NCI-H1417 (cell line): ENCODE results near the gene LEMD2.
A peak's percentile ranks its signal among the peaks of the same experiment; 100 is the strongest.
"Not testable (repeated sequence)": the region's sequence is repeated elsewhere in the genome, so short reads cannot be mapped to it uniquely, and the experiment has no call there.

Source experiments
- DNase-seq, 3 experiments: peaks; one replicate each; lab custom pipeline; 2025; lab: John Stamatoyannopoulos, UW

LEMD2 gene

DNA sequence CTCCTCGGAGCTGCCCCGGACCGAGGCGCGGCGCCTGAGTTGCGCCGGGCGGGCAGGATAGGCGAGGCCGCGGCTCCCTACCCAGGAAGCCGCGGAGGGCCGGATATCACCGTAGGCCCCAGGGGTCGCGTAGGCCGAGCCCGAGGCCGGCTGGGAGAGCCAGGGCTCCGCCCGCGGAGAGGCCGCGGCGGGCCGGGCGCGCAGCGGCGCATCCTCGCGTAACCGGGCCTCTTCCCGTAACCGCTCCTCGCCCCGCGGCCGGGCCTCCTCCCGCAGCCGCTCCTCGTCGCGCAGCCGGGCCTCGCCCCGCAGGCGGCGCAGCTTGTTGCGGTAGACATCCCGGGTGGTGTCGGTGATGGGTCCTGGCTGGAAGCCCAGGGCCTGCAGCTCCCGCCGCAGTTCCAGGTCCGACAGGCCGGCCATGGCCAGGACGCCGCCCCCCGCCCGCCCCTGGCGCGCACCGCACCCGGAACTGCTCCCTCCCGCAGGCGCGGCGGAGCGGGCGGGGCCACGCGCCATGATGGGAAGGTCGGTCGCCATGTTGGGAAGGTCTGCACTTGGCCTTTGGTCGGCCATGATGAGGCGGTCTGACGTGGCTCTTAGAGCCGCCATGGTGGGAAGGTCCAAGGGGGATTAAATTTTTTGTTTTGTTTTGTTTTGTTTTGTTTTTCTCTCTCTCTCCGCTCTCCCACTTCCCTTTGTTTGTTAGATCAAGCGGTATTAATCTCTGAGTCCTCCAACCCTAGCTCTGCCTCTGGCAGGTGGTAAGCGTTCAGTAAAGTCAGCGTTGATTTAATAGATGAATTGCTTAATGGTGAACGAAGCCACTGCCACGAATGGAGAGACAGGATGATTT is at the start of gene LEMD2:
Gene LEMD2 (minus strand): TSS at position 437 of the 856 bp plus-strand sequence. CDS start 14 bp downstream, at position 423.
- peak; percentile 93 to 95 (median 94) for DNase-seq

DNA sequence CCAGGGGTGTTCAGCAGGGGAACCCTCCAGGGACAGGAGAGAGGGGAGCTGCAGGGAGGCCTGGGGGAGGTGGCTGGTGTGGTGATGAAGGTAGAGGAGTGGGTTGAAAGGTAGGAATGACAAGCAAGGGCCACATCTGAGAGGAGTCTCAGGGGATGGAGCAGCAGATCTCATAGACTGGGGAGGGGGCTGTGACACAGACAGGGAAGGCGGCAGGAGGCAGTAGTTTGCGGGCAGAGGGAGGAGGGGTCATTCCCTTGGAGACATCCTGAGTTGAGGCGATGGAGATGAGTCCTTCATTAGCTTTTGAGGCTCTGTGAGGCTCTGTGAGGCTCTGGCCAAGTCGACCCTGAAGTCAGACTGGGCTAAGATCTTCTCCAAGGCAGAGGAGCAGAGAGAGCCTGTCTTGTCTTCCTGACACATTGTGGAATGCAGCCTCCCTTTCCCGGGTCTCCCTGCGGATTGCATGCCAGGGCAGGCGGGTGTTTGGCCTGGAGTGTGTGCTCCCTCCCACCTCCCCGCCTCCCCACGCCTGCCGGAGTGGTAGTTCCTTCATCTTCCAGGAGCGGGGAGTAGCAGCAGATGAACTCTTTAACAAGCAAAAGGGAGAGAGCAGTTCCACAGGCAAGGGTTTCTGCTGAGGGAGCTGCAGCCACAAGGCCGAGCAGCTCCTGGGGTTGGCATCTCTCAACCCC is 49.2 kb upstream of the LEMD2 start:
- DNase-seq, result no peak

DNA sequence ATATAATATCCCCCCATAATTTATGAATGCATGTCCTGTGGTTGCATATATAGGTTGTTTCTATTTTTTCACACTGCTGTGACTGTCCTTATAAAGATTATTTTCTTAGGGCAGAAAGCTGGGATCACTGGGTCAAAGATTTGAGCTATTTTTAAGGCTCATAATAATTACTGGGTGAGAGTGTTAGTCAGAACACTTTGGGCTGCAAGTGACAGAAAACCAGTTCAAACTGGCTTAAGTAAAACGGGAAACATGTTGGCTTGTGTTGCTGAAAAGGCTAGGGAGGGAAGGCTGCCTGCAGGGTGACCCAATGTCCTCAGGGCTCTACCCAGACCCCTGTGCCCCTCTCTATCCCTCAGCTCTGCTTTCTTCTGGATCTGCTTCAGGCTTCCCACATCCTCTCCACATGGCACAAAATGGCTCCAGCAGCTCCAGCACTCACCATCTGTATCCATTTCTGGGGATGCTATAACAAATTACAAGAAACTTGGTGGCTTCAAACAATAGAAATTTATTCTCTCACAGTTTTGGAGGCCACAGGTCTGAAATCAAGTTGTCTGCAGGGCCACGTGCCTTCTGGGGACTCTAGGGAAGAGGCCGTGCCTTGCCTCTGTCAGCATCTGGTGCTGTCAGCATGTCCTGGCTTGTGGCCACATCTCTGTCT is 48.0 kb upstream of the LEMD2 start:
- no peak for DNase-seq

DNA sequence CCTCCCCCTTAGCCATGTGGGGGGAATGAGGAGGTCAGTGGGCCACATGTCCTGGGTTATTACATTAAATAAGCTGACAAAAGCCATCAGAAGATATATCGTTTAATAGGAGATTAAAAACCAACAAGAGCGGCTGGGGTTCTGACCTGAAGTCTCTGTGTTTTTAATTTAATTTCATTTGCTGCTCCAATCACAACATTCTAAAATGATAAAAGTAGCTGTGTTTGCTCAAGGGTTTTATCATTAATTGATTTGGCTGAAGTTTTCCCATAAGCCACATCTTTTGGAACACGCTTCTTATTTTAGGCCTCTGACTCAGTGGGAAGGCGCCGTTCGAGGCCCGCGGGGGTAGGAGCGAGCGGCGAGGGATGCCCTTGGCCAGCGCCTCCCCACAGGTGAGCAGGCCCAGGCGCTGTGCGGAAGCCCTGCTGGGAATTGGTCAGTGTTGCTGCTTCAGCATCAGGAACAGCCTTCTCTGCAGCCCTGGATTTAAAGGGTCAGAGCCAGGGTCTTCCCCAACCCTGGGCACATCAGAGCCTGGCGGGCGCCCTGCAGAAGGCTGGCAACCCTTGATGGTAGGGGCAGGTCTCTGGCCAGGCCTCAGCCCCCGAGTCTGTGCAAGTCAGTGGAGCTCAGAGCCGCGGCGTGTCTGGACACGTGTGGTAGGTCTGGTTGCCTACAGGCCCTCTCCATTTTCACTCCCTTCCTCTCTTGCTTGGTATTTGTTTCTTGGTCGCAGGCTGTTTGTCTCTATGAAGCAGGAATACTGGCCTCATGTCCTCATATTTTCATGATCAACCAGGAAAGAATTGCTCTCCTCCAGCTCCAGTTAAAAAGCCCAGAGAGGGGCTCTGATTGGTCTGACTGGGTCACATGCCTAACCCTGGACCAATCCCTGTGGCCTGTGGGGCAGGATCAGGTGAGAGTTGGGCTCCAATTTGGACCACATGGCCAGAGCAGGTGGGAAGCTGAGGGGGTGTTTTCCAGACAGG is 45.8 kb upstream of the LEMD2 start:
- DNase-seq, result no peak

DNA sequence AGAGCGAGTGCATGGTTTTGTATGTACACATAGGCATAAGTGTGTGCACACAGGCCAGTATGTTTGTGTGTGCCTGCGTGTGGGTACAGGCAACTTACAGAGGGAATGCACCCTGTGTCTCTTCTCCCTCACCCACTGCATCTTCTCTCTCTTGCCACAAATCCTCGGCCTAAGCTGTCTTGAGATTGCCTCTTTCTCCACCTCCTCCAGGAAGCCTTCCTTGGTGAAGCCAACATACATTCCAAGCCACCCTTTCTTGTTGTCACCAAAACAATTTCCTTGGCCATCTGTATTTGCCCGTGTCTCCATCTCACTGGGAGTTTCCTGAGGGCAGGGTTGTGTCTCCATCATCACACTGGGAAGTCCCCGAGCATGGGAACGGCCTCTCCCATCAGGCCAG is 44.7 kb upstream of the LEMD2 start:
- no peak for DNase-seq

DNA sequence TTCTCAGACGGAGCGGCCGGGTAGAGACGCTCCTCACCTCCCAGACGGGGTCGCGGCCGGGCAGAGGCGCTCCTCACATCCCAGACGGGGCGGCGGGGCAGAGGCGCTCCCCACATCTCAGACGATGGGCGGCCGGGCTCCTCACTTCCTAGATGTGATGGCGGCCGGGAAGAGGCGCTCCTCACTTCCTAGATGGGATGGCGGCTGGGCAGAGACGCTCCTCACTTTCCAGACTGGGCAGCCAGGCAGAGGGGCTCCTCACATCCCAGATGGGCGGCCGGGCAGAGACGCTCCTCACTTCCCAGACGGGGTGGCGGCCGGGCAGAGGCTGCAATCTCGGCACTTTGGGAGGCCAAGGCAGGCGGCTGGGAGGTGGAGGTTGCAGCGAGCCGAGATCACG is 43.9 kb upstream of the LEMD2 start:
- not testable (repeated sequence) for DNase-seq

DNA sequence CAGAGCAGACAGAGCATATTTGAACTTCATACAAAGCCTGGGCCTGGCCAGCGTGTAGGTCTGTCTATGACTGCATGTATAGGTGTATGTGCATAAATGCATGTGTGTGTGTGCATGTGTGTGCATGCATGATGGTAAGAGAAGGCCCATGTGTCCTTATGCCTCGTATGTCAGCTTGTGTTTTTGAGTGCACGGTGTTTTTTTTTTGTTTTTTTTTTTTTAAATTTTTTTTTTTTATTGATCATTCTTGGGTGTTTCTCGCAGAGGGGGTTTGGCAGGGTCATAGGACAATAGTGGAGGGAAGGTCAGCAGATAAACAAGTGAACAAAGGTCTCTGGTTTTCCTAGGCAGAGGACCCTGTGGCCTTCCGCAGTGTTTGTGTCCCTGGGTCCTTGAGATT is 42.8 kb upstream of the LEMD2 start:
- DNase-seq, result not testable (repeated sequence)

DNA sequence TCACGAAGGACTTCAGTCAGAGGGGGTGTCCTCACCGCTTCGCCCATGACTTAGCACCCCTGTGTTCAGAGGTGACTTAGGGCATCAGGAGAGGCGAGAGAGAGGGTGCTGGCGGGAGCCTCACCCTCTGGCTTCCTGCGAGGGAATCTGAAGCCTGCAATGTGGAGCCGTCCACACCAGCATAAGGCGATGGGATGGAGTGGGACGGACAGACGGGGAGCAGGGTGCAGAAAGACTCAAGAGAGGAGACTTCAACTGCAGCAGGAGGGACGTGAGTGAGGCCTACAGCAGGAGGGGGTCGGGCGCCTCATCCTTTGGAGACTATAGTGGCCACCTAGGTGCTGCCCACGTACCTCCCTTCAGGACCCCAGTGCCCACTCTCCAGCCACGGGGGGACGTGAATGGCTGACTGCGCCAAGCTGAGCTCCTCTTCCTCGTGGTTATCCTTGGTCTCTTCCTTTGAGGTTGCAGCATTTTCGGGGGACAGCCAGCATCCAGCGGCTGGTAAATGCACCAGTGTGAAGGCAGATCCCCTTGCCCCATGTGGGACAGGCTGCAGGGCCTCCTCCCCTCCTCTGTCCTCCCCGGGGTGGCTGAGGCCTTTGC is 41.8 kb upstream of the LEMD2 start:
- no peak for DNase-seq

DNA sequence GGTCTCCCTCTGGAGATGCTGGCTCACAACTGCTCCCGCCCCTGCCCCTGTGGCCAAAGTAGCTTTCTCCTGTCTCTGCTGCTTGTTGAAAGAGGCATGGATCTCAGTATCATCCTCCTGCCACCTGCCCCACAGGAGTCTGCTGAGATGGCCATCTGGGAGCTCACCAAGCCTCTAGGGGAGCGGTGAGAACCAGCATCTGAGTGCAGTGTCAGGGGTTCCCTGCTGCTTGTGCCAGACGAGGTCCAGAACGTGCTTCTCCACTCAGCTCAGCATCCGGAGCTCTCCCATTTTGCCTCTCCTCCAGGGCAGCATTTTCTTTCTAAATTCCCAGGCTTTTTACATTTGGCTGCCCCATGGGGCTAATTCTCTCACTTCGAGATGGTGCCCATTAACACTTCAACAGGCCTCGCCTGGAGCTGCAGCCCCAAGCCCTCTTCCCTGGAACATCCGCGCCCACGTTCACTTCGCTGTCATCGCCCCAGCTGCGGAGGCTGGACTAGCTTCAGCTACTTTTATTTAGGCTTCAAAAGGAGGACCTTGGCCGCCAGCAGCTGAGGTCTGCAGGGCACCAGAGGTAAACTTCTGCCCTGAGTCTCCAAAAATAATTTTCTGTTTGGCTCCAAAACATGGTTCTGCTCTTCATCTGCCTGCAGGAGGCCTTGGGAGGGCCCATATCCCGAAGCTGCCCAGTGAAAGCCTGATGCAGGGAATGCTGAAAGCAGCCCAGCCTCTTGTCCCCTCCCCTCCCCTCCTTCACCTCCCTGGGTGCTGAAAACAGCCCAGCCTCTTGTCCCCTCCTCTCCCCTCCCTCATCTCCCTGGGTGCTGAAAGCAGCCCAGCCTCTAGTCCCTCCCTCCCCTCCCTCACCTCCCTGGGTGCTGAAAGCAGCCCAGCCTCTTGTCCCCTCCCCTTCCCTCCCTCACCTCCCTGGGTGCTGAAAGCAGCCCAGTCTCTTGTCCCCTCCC is 40.1 kb upstream of the LEMD2 start:
- peak in 1 of 3 experiments; percentile 36 for DNase-seq

DNA sequence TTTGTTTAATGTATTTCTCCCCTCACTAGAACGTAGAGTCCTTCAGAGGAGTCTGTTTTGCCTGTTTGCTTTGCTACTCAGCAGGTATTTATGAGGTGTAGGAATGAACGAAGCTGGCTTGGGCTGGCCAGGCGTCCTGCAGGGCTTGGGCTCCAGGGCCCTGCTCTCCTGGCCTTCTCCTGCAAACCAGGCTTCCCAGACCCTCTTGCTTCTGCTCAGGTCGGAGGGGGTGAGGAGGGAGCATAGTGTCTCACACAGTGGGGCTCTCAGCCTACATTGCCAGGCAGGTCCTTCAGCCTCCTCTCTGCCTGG is 39.5 kb upstream of the LEMD2 start:
- DNase-seq, result peak in 1 of 3 experiments; percentile 49

DNA sequence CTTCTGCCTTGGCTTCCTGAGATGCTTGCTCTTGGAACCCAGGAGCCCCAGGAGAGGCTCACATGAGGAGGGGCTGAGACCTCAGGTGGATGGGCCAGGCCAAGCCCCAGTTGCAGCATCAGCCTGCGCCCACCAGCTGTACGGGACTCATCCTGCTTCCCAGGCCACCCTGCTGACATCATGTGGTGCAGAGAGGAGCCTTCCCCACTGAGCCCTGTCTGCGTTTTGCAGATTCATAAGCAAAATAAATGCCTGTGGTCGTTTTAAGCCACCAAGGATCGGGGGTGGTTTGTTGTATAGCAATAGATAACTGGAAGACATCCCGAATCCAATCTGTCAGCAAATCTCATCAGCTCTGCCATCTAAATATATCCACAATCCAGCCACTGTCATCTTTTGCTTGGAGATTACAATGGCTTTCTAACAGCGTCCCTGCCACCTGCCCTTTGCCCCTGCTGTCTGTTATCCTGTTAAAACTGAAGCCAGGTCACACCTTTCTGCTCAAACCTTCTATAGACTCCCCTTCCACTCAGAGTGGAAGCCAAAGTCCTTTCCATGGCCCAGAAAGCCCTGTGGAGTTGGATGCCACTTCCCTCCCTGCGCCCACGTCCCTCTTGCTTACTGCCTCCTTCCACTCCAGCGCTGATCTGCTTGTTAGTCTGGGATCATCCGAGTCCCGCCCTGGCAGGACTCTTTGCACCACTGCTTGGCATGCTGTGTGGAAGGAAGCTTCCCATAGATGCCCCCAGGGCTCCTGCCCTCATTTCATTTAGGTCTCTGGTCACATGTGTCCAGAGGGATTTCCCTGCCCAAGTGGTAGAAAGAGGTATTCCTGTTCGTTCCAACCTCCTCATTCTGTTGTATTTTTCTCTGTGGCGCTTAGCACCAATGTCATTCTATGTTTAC is 38.9 kb upstream of the LEMD2 start:
- DNase-seq, result peak in 1 of 3 experiments; percentile 36

DNA sequence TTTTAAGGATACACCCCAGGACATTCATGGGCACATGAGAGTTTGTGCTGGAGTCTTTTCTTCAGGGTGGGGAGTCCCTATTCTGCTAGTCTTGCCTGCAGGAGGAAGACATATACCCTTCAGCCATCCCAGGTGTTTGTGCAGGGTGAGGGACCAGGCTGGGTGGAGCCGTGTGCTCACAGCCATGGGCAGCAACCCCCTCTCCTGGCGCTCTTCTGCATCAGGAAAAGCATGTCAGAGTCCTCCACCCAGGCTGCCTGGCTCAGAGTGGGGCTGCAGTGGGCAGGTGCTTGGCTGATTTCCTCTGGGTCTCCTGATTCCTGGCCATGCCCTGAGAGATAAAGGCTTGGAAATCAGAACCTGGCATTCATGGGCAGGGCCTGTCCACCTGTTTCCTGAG is 37.6 kb upstream of the LEMD2 start:
- DNase-seq, result peak in 1 of 3 experiments; percentile 9

DNA sequence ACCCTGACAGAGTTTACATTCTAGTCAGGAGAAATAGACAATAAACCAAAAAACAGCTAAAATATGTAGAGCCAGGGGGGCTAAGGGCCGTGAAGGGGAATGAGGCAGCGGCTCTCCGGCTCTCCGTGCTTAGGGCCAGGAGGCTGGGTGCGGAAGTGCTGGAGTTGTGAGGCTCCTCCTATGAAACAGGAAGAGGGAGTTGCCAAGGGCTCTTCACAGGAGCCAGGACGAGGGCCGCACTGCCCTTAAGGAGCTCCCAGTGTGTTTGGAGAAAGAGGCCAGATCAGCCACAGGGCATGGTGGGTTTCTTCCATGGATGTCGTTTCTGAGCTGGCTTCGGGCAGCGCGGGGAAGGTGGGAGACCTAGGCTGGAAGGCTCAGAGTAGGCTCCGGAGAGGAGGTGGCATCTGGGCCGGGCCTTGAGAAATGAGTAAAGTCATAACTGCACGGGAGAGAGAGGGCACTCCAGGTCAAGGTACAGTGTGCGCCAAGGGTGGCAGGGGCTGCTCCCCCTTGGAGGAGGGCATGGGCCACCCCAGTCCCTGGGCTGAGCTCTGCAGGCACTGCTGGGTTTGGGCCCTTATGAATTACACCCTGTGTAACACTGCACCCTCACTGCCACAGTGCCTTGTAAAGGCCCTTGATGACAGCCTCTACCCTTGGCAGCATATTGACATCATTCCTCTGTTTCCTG is 35.7 kb upstream of the LEMD2 start:
- peak in 1 of 3 experiments; percentile 40 for DNase-seq

DNA sequence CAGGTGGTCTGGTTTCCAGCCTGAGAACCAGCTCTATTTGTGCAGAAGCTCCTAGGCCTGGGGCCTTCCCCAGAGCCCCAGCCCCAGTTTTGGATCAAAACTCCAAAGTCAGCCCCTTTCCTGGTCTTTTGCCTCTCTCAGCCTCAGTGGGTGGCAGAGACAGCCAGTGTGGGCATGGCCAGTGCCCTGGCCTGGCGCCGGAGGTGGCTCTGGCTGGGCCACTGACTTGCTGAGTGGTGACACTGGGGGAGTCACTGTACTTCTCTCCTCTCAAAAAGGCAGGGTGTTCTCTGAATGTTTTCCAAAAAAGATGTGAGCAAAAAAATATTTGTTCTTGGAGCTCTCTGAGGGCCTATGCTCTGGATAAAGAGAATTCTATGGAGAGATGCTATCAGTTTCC is 34.9 kb upstream of the LEMD2 start:
- no peak for DNase-seq

DNA sequence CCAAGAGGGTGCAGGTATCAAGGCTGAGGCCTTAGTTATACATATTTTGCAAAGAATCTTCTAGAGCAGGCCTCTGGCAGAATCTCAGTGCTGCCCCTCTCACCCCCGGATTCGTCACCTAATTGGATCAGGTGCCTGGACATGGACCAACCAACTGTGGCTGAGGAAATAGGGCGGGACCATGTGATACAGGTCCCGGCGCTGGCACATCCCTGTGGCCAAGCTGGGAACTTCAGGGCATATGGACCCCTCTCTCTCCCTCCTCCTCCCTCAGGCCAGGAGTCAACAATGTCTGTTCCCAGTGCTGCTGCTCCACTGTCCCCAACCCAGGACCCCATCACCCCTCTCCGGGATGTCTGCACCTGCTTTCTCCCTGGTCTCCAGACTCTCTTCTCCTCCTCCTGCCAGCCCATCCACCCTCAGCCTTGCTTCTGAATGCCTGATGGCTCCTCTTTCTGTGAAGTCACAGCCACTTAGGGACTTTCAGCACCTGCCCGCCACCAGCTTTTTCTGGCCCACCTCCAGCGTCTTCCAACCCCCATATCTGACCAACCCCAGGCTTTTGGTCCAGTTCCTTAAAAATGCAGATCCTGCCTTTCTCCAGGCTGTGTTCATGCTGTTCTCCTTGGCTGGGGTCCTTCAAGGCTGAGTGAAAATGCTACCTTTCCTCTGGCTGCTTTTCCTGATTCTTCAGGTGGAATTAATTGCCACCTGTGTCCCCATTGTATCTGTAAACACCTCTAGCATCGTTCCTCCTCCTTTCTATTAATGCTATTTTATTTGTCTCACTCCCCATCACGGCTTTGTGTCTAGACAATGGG is 33.9 kb upstream of the LEMD2 start:
- DNase-seq, result peak in 2 of 3 experiments; percentile 78 to 79

DNA sequence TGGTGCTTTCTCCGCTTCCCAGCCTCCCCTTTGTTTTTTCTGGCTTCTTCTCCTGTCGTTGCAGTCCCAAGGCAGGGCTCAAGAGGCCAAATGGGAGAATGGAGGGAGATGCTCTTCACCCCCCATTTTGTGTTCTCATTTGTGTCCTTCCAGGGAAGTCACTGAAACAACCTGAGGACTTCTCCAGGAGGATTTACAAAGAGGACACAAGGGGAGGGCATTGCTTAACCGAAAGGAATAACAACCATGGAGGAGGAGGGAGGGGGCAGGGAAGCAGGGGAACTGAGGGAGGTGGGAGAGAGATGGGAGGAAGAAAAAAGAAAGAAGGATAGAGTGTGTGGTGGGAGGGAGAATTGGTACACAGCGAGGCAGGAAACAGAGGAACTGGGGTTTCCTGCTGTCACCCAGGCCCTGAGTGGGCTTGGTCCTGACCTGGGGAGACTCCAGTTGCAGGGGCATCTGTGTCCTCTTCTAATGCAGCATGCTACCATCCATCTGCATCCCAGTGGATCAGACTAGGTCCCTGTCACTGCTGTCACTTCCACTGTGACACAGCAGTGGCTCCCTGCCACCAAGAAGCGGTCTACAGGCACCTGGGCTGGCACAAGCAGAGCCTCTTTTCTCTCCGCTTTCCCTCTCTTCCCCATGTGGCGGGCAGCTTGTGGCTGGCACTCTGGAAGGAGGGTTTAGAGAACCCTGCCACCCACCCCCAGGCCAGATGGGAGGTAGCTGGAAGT is 32.0 kb upstream of the LEMD2 start:
- DNase-seq, result no peak

DNA sequence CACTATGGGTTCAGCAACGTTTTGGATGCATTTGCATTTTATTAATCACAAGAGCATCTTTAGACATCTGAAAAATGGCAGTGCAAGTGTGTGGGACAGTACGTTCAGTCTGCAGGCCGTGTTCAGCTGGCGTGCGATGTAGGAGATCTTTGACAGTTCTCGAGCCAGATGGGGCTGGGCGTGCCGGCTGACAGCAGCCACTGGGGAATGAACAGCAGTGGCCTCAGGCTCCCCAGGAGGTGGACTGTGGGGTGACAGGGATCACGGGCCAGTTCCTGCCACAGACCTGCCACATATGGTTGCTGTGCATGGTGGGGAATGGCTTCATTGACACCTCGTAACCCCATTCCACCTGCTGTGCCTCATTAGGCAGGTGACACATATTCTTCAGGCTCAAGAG is 31.3 kb upstream of the LEMD2 start:
- DNase-seq, result peak in 1 of 3 experiments; percentile 29
